Neutrophil (primary cell): ENCODE measurements around the gene EGR4.

Experiments
- H3K27ac ChIP-seq: fragments of 200-600 bp; sonication (generic); 2 replicates; pipeline ENCODE4 v1.5.1; 2016; ENCODE audit warnings: mild to moderate bottlenecking, moderate library complexity
- H3K27me3 ChIP-seq: fragments of 200-600 bp; sonication (generic); 2 replicates; pipeline ENCODE4 v1.6.0; 2016; ENCODE audit warnings: mild to moderate bottlenecking
- H3K36me3 ChIP-seq: fragments of 200-600 bp; sonication (generic); 2 replicates; pipeline ENCODE4 v1.5.1; 2017
- H3K4me1 ChIP-seq, 2 experiments: fragments of 200-600 bp in 1 of 2; sonication (generic) in 1 of 2; 1 replicate in 1 of 2; 2 replicates in 1 of 2; pipeline versions ENCODE4 v1.5.1 to v1.6.1; 2013 to 2016; ENCODE audit warnings: low read depth in 1 of 2, low read length in 1 of 2, mild to moderate bottlenecking in 1 of 2, moderate library complexity in 1 of 2; ENCODE audit not compliant: control insufficient read depth in 1 of 2, insufficient read depth in 1 of 2
- H3K4me3 ChIP-seq, 2 experiments: fragments of 200-600 bp in 1 of 2; sonication (generic) in 1 of 2; 1 replicate in 1 of 2; 2 replicates in 1 of 2; pipeline ENCODE4 v1.5.1; 2013 to 2016; ENCODE audit warnings: low read depth in 1 of 2, low read length in 1 of 2, mild to moderate bottlenecking in 1 of 2, moderate library complexity in 1 of 2
- H3K9me3 ChIP-seq: fragments of 200-600 bp; sonication (generic); 2 replicates; pipeline ENCODE4 v1.5.1; 2016
- TF ChIP-seq, protein P1 (sequence below): fragments of 200-600 bp; sonication (generic); IDR thresholded peaks from 2 replicates; pipeline ENCODE4 v1.5.1; 2016; ENCODE audit warnings: antibody characterized with exemption

EGR4 gene

DNA sequence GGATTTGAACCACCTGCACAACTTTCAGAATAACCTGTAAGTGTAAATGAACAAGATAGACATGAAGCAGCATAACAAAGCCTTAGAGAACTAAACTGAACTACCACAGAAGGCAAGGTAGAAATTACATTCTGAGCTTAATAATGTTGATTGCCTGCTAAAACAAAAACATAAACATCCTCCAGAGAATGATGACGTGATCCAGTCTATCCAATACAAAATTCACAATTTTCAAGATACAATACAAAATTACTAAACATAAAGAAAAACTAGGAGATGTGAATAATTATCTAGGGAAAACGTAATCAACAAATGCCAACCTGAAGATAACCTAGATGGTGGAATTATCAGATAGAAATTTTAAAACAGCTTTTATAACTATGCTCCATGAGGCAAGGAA, 40.7 kb upstream of the EGR4 start:
- peaks cover 9 to 16% of the 10 kb centered on the region in 2 experiments for H3K4me1 ChIP-seq
- TF ChIP-seq, protein P1, sequence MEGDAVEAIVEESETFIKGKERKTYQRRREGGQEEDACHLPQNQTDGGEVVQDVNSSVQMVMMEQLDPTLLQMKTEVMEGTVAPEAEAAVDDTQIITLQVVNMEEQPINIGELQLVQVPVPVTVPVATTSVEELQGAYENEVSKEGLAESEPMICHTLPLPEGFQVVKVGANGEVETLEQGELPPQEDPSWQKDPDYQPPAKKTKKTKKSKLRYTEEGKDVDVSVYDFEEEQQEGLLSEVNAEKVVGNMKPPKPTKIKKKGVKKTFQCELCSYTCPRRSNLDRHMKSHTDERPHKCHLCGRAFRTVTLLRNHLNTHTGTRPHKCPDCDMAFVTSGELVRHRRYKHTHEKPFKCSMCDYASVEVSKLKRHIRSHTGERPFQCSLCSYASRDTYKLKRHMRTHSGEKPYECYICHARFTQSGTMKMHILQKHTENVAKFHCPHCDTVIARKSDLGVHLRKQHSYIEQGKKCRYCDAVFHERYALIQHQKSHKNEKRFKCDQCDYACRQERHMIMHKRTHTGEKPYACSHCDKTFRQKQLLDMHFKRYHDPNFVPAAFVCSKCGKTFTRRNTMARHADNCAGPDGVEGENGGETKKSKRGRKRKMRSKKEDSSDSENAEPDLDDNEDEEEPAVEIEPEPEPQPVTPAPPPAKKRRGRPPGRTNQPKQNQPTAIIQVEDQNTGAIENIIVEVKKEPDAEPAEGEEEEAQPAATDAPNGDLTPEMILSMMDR = no peak
- no peak overlapping the region for H3K4me3 ChIP-seq
- H3K36me3 ChIP-seq = no peaks in the 10 kb centered on the region
- peaks cover 37% of the 10 kb centered on the region for H3K27me3 ChIP-seq
- H3K27ac ChIP-seq = no peak overlapping the region
- H3K9me3 ChIP-seq = no peaks in the 10 kb centered on the region

DNA sequence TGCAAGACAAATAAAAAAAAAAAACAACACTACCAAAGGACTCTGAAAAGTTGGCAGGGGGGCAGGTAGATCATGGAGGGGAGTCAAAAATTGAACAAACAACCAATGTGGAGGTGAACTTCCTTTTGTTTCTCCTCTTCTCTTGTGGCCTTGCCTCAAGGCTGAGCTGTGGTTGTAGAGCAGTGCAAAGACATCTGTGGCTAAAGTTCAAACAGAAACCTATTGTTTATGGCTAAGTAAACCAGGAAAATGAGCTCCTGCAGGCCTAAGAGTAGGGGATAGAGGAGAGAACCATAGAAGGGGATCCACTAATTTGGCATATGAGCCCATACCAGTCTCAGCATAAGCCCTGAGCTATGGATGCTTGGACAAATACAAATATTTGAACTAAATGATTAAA, 40.2 kb upstream of the EGR4 start:
- Histone ChIP-seq H3K36me3 (no peaks in the 10 kb centered on the region), H3K4me1 (peaks cover 9 to 20% of the 10 kb centered on the region in 2 experiments), H3K27me3 (peaks cover 37% of the 10 kb centered on the region), H3K4me3 (no peak overlapping the region), H3K9me3 (no peaks in the 10 kb centered on the region), H3K27ac (no peak overlapping the region)
- TF ChIP-seq, protein P1 = no peak

DNA sequence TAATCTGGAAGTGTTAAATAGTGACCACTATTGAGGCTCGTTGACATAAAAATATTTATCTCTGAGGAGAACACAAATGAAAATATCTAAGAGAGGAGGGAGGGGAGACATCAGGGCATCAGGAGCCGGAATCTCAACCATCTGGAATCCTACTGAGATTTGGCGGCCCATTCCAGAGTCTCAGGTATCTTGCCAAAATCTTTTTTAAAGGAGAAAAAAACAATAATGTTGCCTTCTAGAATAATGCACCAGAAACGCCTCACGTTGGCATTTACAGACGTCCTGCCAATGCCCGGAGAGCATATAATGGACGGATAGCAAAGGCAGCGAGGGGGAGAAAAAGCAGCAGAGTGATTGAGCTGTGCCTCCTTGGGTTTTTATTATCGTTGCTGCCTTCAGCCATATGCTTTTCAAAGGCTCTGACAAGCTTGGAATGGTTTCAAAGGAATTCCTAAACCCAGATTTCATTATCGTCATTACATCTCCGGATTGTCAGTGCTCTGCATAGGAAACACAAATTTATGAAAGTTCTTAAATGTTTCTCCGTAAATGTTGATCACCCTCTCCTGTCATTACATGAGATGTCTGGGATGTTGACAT, 30.9 kb upstream of the EGR4 start:
- Histone ChIP-seq H3K9me3 (no peaks in the 10 kb centered on the region), H3K4me3 (no peak overlapping the region), H3K4me1 (peaks cover 0 to 12% of the 10 kb centered on the region in 2 experiments), H3K27ac (no peak overlapping the region), H3K27me3 (peaks cover 83% of the 10 kb centered on the region), H3K36me3 (no peaks in the 10 kb centered on the region)
- TF ChIP-seq, protein P1 = no peak

DNA sequence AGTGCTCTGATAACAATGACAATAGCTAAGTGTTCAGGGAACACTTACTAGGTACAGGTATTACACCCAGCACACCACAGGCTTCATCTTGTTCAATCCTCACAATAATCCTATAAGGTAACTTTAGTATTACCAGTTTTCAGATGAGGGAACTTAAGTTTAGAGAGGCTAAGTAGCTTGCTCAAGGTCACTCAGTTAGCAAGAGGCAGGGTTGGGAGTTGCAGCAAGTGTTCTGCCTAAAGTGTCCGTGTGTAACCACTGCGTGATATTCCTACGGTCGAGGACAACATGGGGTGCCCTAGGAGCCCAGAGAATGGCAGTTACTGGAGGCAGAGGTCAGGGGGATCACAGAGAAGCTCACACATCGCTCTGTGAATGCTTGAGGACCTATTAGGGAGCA, 30.2 kb upstream of the EGR4 start:
- TF ChIP-seq, protein P1 = no peak
- peaks cover 90% of the 10 kb centered on the region for H3K27me3 ChIP-seq
- H3K36me3 ChIP-seq = no peaks in the 10 kb centered on the region

DNA sequence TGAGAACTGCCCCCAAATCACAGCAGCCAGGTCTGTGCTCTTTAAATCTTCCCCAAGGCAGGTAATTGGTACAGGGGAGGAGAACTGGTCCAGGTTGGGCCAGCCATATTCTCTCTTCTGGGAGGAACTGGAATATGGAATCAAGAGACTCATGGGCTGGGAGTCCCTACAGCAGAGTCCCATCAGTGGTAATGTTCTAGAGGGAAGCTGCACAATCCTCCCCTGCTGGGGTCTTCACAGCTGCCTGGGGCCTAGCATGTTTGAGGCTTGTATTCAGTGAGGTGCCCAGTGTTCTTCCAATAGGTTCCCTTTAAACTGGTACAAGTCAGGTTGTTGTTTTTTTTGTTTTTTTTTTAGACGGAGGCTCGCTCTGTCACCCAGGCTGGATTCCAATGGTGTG, 21.1 kb upstream of the EGR4 start:
- peaks cover 55% of the 10 kb centered on the region for H3K27me3 ChIP-seq
- TF ChIP-seq, protein P1 = no peak

More for the DNA sequence above, 30.2 kb upstream of the EGR4 start:
- Histone ChIP-seq H3K9me3 (no peaks in the 10 kb centered on the region), H3K4me3 (no peak overlapping the region), H3K27ac (no peak overlapping the region), H3K4me1 (peaks cover 0 to 6% of the 10 kb centered on the region in 2 experiments)

More for the DNA sequence above, 21.1 kb upstream of the EGR4 start:
- Histone ChIP-seq H3K36me3 (no peaks in the 10 kb centered on the region), H3K27ac (no peak overlapping the region), H3K4me1 (no peaks in the 10 kb centered on the region), H3K4me3 (no peak overlapping the region), H3K9me3 (no peaks in the 10 kb centered on the region)
